Fibroblast of pulmonary artery (primary cell): ENCODE data around the gene ZNF184.
"Not testable (repeated sequence)": the region's sequence is repeated elsewhere in the genome, so short reads cannot be mapped to it uniquely, and the experiment has no call there.

Experiments
- DNase-seq: peaks from one replicate; pipeline ENCODE4 v3.0.0-alpha.2; 2010; ENCODE audit warnings: low read depth
- H3K4me3 ChIP-seq: replicated peaks from 2 replicates; pipeline ENCODE4 v1.5.1; 2011; ENCODE audit warnings: low read depth, mild to moderate bottlenecking, control low read depth, low read length, moderate library complexity
- CTCF ChIP-seq: IDR thresholded peaks from 2 replicates; pipeline ENCODE4 v1.5.1; 2011; ENCODE audit warnings: mild to moderate bottlenecking, control low read depth, low read length, inconsistent platforms; ENCODE audit errors: missing control alignments

ZNF184 gene

GRCh38 chr6:27442932-27443331, 30.0 kb downstream of the ZNF184 start:
- no peak for TF ChIP-seq CTCF
- DNase-seq, result no peak
- H3K4me3 ChIP-seq, result no peak overlapping the region

DNA sequence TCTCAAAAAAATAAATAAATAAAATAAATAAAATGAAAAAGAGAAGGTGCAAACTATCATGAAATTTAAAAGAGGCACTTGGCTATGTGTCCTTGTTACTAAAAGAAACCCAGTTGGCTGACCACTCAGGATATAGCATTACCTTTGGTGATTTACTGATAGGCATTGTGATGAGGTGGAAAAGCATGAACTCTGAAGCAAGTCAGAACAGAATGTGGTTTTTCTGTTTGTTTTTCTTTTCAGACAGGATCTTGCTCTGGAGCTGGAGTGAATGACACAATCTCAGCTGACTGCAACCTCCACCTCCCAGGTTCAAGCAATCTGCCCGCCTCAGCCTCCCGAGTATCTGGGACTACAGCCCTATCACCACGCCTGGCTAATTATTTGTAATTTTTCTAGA, 31.9 kb downstream of the ZNF184 start:
- no peak for TF ChIP-seq CTCF
- DNase-seq, result no peak
- H3K4me3 ChIP-seq, result no peak overlapping the region

- H3K4me3 ChIP-seq, result no peak overlapping the region
- no peak for TF ChIP-seq CTCF
- no peak for DNase-seq
Observed at GRCh38 chr6:27439371-27439770, 33.5 kb downstream of the ZNF184 start.

DNA sequence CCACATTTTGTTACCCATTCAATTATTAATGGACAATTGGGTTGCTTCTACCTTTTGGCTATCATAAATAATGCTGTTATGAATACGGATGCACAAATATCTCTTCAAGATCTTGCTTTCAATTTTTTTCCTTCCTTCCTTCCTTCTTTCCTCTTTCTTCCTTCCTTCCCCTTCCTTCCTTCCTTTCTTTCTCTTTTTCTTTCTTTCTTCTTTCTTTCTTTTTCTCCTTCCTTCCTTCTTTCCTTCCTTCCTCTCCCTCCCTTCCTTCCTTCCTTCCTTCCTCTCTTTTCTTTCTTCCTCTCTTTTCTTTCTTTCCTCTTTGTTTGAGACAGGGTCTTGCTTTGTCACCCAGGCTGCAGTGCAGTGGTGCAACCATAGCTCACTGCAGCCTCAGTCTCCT, 39.2 kb downstream of the ZNF184 start:
- H3K4me3 ChIP-seq, result no peak overlapping the region
- no peak for DNase-seq
- no peak for TF ChIP-seq CTCF

GRCh38 chr6:27428966-27429365, 43.9 kb downstream of the ZNF184 start:
- H3K4me3 ChIP-seq, result no peak overlapping the region
- TF ChIP-seq CTCF, result no peak
- no peak for DNase-seq

GRCh38 chr6:27428502-27428901, 44.4 kb downstream of the ZNF184 start:
- no peak for DNase-seq
- no peak overlapping the region for H3K4me3 ChIP-seq
- no peak for TF ChIP-seq CTCF

DNA sequence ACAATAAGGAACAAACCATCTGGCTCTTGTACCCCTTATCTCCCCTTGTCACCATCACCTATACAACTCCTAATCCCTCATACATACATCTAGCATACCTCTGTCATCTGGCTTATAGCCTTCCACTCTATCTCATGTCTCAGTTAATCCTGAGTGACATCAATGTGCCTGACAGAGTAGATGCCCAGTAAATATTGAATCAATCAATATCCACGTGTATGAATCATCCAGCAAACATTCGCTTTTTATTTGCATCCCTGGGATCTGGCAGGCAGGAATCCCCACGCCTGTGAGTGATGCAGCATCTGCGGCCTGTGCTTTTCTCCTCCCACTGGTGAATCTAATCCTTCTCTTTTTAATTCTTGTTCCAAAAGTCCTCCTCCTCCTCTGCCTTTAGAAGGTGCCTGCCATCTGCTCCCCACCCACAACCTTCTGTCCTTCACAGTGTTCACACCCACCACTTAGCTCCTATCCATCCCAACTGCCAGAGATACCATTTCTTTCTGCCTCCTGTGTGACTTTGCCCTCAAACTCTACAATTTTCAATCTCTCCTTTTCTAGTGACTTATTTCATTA, 46.8 kb downstream of the ZNF184 start:
- no peak overlapping the region for H3K4me3 ChIP-seq
- no peak for TF ChIP-seq CTCF
- no peak for DNase-seq

DNA sequence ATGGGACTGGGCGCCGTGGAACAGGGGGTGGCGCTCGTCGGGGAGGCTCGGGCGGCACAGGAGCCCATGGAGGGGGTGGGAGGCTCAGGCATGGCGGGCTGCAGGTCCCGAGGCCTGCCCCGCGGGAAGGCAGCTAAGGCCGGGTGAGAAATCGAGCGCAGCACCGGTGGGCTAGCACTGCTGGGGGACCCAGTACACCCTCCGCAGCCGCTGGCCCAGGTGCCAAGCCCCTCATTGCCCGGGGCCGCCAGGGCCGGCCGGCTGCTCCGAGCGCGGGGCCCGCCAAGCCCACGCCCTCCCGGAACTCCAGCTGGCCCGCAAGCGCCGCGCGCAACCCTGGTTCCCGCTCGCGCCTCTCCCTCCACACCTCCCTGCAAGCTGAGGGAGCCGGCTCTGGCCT, 48.1 kb downstream of the ZNF184 start:
- not testable (repeated sequence) for DNase-seq, H3K4me3 ChIP-seq
